Measurements from ENCODE around the gene AVEN. TPM values are rescaled to one million over a fixed set of nuclear protein-coding genes. Genes with fewer than 3 reads are reported as not detected.

Gene AVEN
- total and polyA plus RNA-seq, 9 of the 15 experiments (the other 6 are each of a cell fraction or from before 2014, with no cell fraction given), result 1.5 to 6.4 (median 4.7) TPM

DNA sequence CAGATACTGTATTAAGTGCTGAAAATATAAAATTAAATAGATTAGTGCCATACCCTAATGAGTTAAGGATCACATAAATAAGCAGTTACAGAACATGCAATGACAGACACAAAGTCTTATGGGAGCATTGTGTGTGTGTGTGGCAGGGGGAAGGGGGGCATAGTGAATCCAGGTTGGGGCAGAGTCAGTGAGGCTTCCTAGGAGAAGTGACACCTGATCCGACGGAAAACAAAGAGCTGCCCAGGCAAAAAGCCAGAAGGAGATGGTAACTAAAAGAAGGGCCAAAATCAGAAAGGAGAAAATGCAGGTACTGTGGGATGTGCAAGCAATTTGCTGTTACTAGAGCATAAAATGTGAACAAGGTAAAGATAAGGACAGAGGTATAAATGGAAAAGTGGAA lies 150.8 kb downstream of the AVEN start (continued):
- TF ChIP-seq ARID3B (CRISPR knock-in tag; IDR thresholded peaks at IDR 0.05; ENCODE audit: borderline replicate concordance), result no peak

GRCh38 chr15:33882921-33883320 lies 156.1 kb downstream of the AVEN start:
- CTCF ChIA-PET (ENCODE audit: low intra/inter-chr PET ratio), result no interaction called here
- Histone ChIP-seq H2AFZ (ENCODE audit: low read depth, low read length) (no peak overlapping the region), H3K9me3 (replicated peaks; ENCODE audit: control insufficient read depth, insufficient read depth, low read depth, low read length) (no peaks in the 10 kb centered on the region), H3K4me1 (replicated peaks in 1 of 2; ENCODE audit: control insufficient read depth in 2 of 2, insufficient read depth in 2 of 2, low read length in 2 of 2) (no peaks in the 10 kb centered on the region), H3K9ac (ENCODE audit: insufficient read depth in 1 of 2, low read depth in 2 of 2, low read length in 2 of 2) (no peak overlapping the region), H3K9me1 (ENCODE audit: control insufficient read depth, insufficient read depth, low read length) (no peaks in the 10 kb centered on the region), H3K27me3 (ENCODE audit: control insufficient read depth in 2 of 2, insufficient read depth in 2 of 2, low read length in 2 of 2) (no peaks in the 10 kb centered on the region), H3K36me3 (ENCODE audit: control insufficient read depth, insufficient read depth, low read length) (no peaks in the 10 kb centered on the region), H3K27ac (ENCODE audit: extremely low read depth, low read depth, low read length) (no peak overlapping the region), H3K4me2 (ENCODE audit: insufficient read depth, low read length) (no peak overlapping the region), H3K79me2 (ENCODE audit: control insufficient read depth, insufficient read depth, low read length) (no peaks in the 10 kb centered on the region), H3K4me3 (no peak overlapping the region), H4K20me1 (replicated peaks; ENCODE audit: control insufficient read depth, insufficient read depth, low read length) (no peaks in the 10 kb centered on the region)
- POLR2A ChIA-PET, result interaction anchor here (0.6 kb wide), 1 partner anchor 43 kb away, joined by 3 read pairs; no protein-coding TSS in a partner anchor
- in situ Hi-C loops (cut with MboI), result no loop called here
- FAIRE-seq, result no peak
- intact Hi-C loops (cut with micrococcal nuclease), result no loop called here
- no TSS peak for BruUV-seq (replicated peaks)
- TF ChIP-seq NCOA4 (IDR thresholded peaks at IDR 0.05; ENCODE audit: partially characterized antibody) (no peak), HIVEP1 (CRISPR knock-in tag; IDR thresholded peaks at IDR 0.05) (no peak), ZNF436 (CRISPR knock-in tag; IDR thresholded peaks at IDR 0.05) (no peak)
- 0% methylated on average over 2 of the region's 2 CpGs for WGBS (ENCODE audit: insufficient coverage, low coverage, missing lambda C conversion rate)
- DNase-seq (ENCODE audit: extremely low read depth in 1 of 4, low spot score in 3 of 4), result no peak
- ATAC-seq, result no peak
